GM13976 (cell line): Measurements from ENCODE around the gene OR13J1.

ENCODE experiments used
- DNase-seq: peaks from one replicate; pipeline ENCODE4 v3.0.0; 2012; ENCODE audit warnings: low spot score
- CTCF ChIP-seq: IDR thresholded peaks from 2 replicates; pipeline ENCODE4 v1.5.1; 2012; ENCODE audit warnings: borderline replicate concordance, mild to moderate bottlenecking; ENCODE audit not compliant: insufficient read depth; ENCODE audit errors: extremely low read depth, missing control alignments, control extremely low read depth
- in situ Hi-C: fragments of 300-500 bp; cut with MboI; formaldehyde crosslinking; loops from one replicate; pipeline ENCODE4 v1.12.0; 2022; ENCODE audit warnings: low sequenced_read_pairs, mixed read lengths, inconsistent platforms; ENCODE audit not compliant: unreplicated experiment

The OR13J1 gene

GRCh38 chr9:35908504-35909125 lies 38.4 kb upstream of the OR13J1 start:
- TF ChIP-seq CTCF: no peak
- DNase-seq: no peak
- in situ Hi-C loops: no loop called here

- no peak for TF ChIP-seq CTCF
- DNase-seq: no peak
- in situ Hi-C loops: no loop called here
These were observed 37.7 kb upstream of the OR13J1 start for GRCh38 chr9:35907711-35908503.

- TF ChIP-seq CTCF: no peak
- in situ Hi-C loops: no loop called here
- DNase-seq: no peak
These were observed 36.9 kb upstream of the OR13J1 start for GRCh38 chr9:35906923-35907699.

GRCh38 chr9:35905912-35906679 lies 35.9 kb upstream of the OR13J1 start, which contains the start of gene HRCT1:
TSS of gene HRCT1 (plus strand) at chr9:35906202. CDS start at chr9:35906288, 86 bp downstream.
- TF ChIP-seq CTCF: no peak
- in situ Hi-C loops: no loop called here
- no peak for DNase-seq

- in situ Hi-C loops: no loop called here
- DNase-seq: no peak
- no peak for TF ChIP-seq CTCF
These were observed 35.0 kb upstream of the OR13J1 start for GRCh38 chr9:35905051-35905781.

- TF ChIP-seq CTCF: no peak
- in situ Hi-C loops: no loop called here
- no peak for DNase-seq
These were observed 34.1 kb upstream of the OR13J1 start for GRCh38 chr9:35904338-35904737.
